ENCODE measurements around the gene ZNF267. TPM values are rescaled to one million over a fixed set of nuclear protein-coding genes. Genes with fewer than 3 reads are reported as not detected.

The ZNF267 gene
- total RNA-seq, 1 donor from 2014 or later: 5.6 TPM

GRCh38 chr16:31860508-31860907 lies 13.1 kb upstream of the ZNF267 start:
- Mint-ChIP-seq H3K4me1 (ENCODE audit: low read depth) (no peaks in the 10 kb centered on the region), H3K27me3 (ENCODE audit: low read depth) (peaks cover 55% of the 10 kb centered on the region), H3K9me3 (ENCODE audit: low read depth) (no peaks in the 10 kb centered on the region), H3K27ac (ENCODE audit: unreplicated experiment) (no peak overlapping the region), H3K4me3 (ENCODE audit: unreplicated experiment) (no peak overlapping the region), H3K36me3 (ENCODE audit: low read depth) (no peaks in the 10 kb centered on the region)
- TF ChIP-seq, protein P1, sequence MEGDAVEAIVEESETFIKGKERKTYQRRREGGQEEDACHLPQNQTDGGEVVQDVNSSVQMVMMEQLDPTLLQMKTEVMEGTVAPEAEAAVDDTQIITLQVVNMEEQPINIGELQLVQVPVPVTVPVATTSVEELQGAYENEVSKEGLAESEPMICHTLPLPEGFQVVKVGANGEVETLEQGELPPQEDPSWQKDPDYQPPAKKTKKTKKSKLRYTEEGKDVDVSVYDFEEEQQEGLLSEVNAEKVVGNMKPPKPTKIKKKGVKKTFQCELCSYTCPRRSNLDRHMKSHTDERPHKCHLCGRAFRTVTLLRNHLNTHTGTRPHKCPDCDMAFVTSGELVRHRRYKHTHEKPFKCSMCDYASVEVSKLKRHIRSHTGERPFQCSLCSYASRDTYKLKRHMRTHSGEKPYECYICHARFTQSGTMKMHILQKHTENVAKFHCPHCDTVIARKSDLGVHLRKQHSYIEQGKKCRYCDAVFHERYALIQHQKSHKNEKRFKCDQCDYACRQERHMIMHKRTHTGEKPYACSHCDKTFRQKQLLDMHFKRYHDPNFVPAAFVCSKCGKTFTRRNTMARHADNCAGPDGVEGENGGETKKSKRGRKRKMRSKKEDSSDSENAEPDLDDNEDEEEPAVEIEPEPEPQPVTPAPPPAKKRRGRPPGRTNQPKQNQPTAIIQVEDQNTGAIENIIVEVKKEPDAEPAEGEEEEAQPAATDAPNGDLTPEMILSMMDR (IDR thresholded peaks at IDR 0.05): no peak
- no peak for DNase-seq (ENCODE audit: low spot score)

- no peak for DNase-seq (ENCODE audit: low spot score)
- H3K27ac Mint-ChIP-seq (ENCODE audit: unreplicated experiment): no peak overlapping the region
- no peaks in the 10 kb centered on the region for H3K36me3 Mint-ChIP-seq (ENCODE audit: low read depth)
- H3K27me3 Mint-ChIP-seq (ENCODE audit: low read depth): peaks cover 50% of the 10 kb centered on the region
- no peaks in the 10 kb centered on the region for H3K9me3 Mint-ChIP-seq (ENCODE audit: low read depth)
- H3K4me3 Mint-ChIP-seq (ENCODE audit: unreplicated experiment): no peak overlapping the region
- H3K4me1 Mint-ChIP-seq (ENCODE audit: low read depth): no peaks in the 10 kb centered on the region
- TF ChIP-seq, protein P1 (IDR thresholded peaks at IDR 0.05): no peak
Observed at GRCh38 chr16:31861455-31861854, 12.2 kb upstream of the ZNF267 start.

- TF ChIP-seq, protein P1 (IDR thresholded peaks at IDR 0.05): no peak
- Mint-ChIP-seq H3K27ac (ENCODE audit: unreplicated experiment) (no peak overlapping the region), H3K36me3 (ENCODE audit: low read depth) (no peaks in the 10 kb centered on the region), H3K4me1 (ENCODE audit: low read depth) (no peaks in the 10 kb centered on the region), H3K27me3 (ENCODE audit: low read depth) (peaks cover 42% of the 10 kb centered on the region), H3K4me3 (ENCODE audit: unreplicated experiment) (no peak overlapping the region), H3K9me3 (ENCODE audit: low read depth) (no peaks in the 10 kb centered on the region)
- no peak for DNase-seq (ENCODE audit: low spot score)
Observed at GRCh38 chr16:31862761-31863160, 10.8 kb upstream of the ZNF267 start.

DNA sequence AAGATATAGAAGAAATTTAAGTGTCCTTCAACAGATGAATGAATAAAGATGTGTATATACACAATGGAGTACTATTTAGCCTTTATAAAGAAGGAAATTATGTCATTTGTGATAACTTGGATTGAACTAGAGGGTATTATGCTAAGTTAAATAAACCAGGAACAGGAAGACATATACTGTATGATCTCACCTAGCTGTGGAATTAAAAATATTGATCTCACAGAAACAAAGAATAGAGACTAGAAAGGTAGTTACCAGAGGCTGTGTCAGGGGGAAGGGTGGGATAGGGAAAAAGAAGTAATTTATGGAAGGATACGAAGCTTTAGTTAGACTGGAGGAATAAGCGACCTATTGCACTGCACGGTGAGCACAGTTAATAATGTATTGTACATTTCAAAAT lies 5.4 kb upstream of the ZNF267 start:
- H3K4me3 Mint-ChIP-seq (ENCODE audit: unreplicated experiment): no peak overlapping the region
- no peaks in the 10 kb centered on the region for H3K36me3 Mint-ChIP-seq (ENCODE audit: low read depth)
- TF ChIP-seq, protein P1 (IDR thresholded peaks at IDR 0.05): no peak
- no peak for DNase-seq (ENCODE audit: low spot score)
- no peak overlapping the region for H3K27ac Mint-ChIP-seq (ENCODE audit: unreplicated experiment)
- peaks cover 16% of the 10 kb centered on the region for H3K27me3 Mint-ChIP-seq (ENCODE audit: low read depth)
- peaks cover 4% of the 10 kb centered on the region for H3K4me1 Mint-ChIP-seq (ENCODE audit: low read depth)
- no peaks in the 10 kb centered on the region for H3K9me3 Mint-ChIP-seq (ENCODE audit: low read depth)

DNA sequence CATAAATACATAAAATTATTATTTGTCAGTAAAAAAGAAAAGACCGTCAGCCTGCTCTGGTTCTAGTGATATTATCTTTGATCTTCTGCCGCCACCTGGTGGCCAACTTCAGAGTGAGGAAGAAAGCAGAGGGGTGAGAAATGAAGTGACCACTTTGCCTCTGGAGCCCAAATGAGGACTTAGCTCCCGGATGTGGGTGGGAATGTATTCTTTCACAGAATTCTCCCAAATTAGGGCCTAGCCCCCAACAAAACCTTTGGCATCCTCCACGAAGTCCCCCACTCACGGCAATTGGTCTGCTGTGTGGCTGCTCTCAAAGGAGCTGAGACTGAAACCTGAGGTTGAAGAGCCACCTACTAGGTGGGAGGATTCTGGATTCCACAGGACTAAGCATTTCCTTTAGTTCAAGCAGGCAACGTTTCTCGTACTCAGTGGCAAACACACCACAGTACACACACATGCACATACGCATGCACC lies 4.9 kb upstream of the ZNF267 start:
- H3K9me3 Mint-ChIP-seq (ENCODE audit: low read depth): no peaks in the 10 kb centered on the region
- H3K27me3 Mint-ChIP-seq (ENCODE audit: low read depth): peaks cover 15% of the 10 kb centered on the region
- H3K4me1 Mint-ChIP-seq (ENCODE audit: low read depth): peaks cover 6% of the 10 kb centered on the region
- DNase-seq (ENCODE audit: low spot score): no peak
- TF ChIP-seq, protein P1 (IDR thresholded peaks at IDR 0.05): peak; percentile 91
- H3K27ac Mint-ChIP-seq (ENCODE audit: unreplicated experiment): no peak overlapping the region
- no peaks in the 10 kb centered on the region for H3K36me3 Mint-ChIP-seq (ENCODE audit: low read depth)
- H3K4me3 Mint-ChIP-seq (ENCODE audit: unreplicated experiment): peak overlapping the region; percentile 17
